GM21619 (cell line): ENCODE data around the gene EXPH5.

Source experiments
- ATAC-seq: cut with Tn5 transposase; IDR thresholded peaks from one replicate; pipeline ENCODE4 v1.9.1; 2021; ENCODE audit not compliant: unreplicated experiment

Gene EXPH5

GRCh38 chr11:108525161-108525560 lies 68.4 kb downstream of the EXPH5 start:
- ATAC-seq: no peak

DNA sequence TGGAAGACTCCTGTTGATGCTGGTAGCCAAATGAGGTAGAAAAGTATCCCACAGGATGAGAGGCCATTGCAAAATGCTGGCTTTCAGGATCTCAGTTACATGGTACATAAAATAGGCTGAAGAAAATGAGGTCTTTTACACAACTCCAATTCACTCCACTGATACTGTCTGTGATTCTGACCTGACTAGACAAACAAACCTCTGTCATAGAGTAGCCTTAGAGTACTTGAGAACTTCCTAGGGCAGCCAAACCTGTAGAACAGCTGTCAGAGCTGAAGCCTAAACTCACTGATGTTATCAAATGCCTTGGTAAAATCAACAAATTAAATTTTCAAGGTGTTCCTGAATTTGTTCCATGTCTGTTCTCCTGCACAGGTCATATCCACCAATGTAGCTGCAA lies 69.1 kb downstream of the EXPH5 start:
- no peak for ATAC-seq

- no peak for ATAC-seq
These were observed 71.2 kb downstream of the EXPH5 start for GRCh38 chr11:108522318-108522717.

GRCh38 chr11:108518581-108518980 lies 75.0 kb downstream of the EXPH5 start:
- no peak for ATAC-seq

GRCh38 chr11:108516125-108516524 lies 77.4 kb downstream of the EXPH5 start:
- ATAC-seq: no peak

- ATAC-seq: no peak
These were observed 80.9 kb downstream of the EXPH5 start for GRCh38 chr11:108512708-108513107.

- no peak for ATAC-seq
These were observed 81.6 kb downstream of the EXPH5 start for GRCh38 chr11:108511851-108512474.

DNA sequence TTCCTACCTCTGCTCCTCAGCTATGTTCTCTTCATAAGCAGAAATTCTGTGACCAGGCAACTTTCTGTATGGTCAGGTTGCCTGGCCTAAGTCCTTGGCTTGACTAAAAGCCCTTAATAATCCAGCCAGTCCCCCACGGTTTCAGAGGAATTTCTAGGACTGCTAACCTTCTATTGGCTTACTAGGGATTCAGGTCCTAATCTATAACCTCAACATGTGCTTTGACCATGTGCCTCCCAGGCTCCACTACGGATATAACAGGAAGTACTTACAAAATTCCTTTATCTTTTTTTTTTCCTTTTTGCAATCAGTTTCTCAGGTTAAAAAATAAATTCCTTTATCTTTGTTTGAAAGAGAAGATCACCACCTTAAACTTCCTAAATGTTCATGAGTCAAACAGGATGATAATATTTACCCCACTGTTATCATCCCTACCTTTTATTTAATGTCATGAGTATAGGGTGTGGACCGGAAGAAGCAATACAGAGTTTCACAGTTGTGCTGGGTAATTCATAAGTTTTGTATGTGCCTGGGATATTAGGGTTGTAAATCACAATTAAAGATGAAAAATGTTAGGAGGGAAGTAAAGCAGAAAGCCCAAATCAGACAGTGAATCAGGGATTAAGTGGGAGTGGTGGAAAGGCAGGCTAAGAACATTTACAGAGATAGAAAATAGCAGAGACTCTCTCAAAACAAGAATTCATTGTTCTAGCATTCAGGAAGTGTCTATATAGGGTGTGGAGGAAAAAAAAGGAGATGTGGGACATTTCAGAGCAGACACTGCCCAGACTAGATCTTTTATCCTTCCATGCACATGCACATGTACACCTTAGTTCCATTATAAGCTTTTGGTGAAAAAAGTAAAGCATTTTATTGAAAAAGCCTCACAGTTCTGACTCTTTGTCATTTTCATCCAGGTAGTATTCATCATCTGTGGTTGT lies 84.6 kb downstream of the EXPH5 start:
- no peak for ATAC-seq

DNA sequence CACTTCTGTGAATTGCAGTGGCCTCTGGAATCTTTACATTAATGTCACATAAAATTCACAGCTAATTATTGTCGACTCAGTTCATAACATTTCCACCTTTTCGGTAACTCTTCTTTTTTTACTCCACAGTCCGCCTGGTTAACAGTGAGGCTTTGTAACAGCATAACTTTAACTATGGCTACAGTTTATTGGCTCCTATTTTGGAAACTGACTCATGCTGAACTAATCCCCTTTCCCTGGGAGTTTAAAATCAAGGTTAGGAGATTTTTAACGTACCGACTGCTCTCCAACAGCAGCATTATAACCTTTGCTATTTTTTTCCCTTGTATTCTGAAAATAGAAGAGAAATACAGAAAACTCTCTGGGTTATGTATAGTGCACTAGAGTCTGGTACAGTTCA lies 92.2 kb downstream of the EXPH5 start:
- ATAC-seq: no peak

DNA sequence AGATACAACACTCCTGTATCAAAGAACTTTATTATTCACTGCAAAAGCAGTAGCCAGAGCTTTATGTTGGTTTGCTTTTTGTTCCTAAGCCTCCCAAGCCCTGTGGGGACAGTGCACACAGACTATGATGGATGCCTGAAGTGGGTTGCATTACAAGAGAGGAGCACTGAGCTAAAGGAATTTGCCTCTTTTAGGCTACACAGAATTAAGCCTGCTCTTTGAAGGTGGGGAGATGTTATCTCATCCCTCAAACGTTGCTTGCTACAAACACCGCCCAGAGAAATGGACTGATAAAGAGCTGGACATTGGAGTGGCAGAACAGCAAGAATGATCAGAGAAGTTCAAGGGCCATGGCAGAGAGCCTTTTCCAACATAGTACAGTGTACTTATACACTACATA lies 92.8 kb downstream of the EXPH5 start:
- no peak for ATAC-seq

DNA sequence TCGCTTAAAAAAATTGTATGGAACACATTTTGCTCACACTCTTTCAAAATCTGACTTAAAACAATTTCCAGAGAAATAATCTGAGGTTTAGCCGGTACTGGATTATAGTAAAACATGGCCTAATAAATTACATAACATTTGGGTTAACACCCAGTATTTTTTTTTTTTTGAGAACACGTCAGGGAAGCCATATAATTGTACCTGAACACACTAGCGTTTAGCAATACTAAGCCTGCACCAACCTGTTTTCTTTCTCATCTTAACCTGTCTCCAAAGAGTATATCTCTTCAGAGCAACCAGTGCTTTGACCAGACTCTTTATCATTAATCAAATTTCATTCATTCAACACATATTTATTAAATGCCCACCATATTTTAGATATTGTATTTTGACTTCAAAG lies 93.4 kb downstream of the EXPH5 start:
- no peak for ATAC-seq

DNA sequence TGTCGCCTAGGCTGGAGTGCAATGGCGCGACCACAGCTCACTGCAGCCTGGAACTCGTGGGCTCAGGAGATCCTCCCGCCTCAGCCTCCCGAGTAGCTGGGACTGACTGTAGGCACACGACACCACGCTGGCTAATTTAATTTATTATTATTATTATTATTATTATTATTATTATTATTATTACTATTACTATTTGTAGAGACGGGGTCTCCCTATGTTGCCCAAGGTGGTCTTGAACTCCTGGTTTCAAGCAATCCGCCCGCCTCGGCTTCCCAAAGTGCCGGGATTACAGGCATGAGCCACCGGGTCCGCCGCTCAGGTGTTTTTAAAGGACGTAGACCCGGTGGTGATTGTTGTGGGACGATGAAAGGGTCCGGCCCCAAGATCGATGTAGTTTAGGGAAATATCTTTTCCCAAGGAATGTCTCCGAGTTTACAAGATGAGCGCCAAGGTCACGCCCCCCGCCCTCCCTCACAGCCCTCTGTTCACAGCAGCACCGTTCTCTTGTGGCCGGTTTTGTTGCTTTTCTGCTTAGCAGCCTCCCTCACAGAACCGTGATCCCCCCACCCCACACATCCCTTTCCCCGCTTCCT lies 94.7 kb downstream of the EXPH5 start:
- no peak for ATAC-seq

- peak; percentile 53 for ATAC-seq
These were observed 95.3 kb downstream of the EXPH5 start, which contains the start of gene POGLUT3 for GRCh38 chr11:108498046-108498815. TSS of gene POGLUT3 (minus strand) at chr11:108498384. CDS start at chr11:108498366, 18 bp downstream.

GRCh38 chr11:108497317-108498045 lies 96.1 kb downstream of the EXPH5 start:
- ATAC-seq: peak; percentile 58

DNA sequence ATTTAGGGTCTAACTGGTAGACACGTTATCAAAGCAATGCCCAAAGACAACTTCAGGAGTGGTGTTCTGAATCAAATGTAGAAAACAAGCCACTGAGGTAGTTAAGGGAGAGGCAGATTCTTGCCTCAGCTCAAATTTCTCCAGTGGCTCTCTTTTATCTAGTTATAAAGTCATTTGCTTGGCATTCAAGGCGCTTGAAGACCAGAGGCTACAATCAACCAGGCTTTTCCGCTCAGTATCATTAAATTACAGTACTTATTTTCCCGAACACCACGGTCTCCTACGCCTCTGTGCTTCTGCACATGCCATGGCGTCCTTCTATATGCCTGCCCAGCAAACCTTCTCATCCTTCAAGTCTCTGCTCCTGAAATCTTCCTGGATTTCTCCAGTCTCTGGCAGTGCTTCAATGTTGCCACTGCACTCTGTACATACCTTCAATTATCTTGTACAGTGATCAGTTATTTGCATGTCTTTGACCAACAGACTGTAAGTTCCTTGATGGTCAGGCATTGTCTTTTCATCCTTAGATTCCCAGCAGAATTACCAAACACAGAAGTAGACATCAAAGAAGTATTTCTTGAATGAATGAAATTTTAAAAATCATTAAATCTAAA lies 96.8 kb downstream of the EXPH5 start:
- ATAC-seq: no peak

DNA sequence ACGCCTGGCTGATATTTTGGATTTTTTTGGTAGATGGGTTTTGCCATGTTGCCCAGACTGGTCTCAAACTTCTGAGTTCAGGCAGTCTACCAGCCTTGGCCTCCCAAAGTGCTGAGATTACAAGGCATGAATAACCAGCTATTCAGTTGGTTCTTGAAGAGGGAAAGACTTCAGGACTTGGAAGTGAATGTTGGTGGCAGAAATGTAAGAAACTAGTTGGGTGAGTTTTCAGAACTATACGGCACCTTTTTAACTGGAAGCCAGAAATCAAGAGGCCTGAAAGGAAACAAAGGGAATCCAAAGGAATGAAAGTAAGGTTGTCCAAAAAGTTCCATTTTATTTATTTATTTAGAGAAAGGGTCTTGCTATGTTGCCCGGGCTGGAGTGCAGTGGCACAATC lies 98.2 kb downstream of the EXPH5 start:
- ATAC-seq: no peak

DNA sequence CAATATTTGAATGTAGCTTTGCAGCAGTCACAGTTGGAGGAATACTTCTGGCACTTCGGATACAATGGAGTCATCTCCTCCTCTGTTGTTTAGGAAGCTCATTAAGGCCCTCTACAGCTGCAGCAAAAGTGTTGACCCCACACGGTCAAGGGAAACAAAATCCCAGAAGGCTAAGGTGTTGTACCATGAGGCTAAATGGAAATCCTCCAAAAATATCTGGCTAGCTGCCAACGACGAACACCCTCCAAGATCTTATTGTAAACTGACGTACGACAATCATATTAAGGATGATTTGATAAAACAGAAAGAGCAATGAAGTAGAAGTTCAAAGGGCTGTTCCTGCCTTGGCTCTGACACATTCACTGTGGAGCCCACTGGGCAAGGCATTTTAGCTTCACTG lies 99.4 kb downstream of the EXPH5 start:
- no peak for ATAC-seq

- no peak for ATAC-seq
These were observed 101.6 kb downstream of the EXPH5 start for GRCh38 chr11:108491936-108492335.

- ATAC-seq: no peak
These were observed 106.7 kb downstream of the EXPH5 start for GRCh38 chr11:108486828-108487227.

DNA sequence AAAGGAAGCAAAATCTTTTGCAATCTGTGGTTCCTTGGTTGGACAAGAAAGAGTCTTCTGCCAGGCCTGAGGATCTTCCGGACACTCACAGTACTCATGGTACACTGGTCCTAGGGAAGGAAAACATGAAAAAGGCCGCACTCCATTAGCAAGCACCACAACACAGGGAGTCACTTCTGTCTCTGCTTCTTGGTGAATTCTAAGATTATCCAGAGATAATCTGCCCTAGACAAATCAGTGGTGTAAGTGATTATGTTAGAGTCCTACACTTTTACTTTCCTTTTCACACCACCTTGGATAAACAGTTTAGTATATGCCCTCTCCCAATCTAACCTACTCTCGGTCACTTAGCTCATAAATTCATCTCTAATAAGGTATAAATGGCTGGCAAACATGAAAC lies 107.2 kb downstream of the EXPH5 start:
- no peak for ATAC-seq
